HG02973 (cell line): Measurements from ENCODE around the gene AKR1A1.
"Not testable (repeated sequence)": the region's sequence is repeated elsewhere in the genome, so short reads cannot be mapped to it uniquely, and the experiment has no call there.

Source experiments
- ATAC-seq: cut with Tn5 transposase; IDR thresholded peaks from one replicate; pipeline ENCODE4 v1.9.1; 2021; ENCODE audit warnings: moderate library complexity; ENCODE audit not compliant: unreplicated experiment

The AKR1A1 gene

GRCh38 chr1:45523516-45523915, 27.1 kb upstream of the AKR1A1 start:
- ATAC-seq = not testable (repeated sequence)

- not testable (repeated sequence) for ATAC-seq
Measured at GRCh38 chr1:45523975-45524374, 26.7 kb upstream of the AKR1A1 start.

- no peak for ATAC-seq
Measured at GRCh38 chr1:45526135-45526644, 24.4 kb upstream of the AKR1A1 start.

GRCh38 chr1:45530632-45531135, 19.9 kb upstream of the AKR1A1 start:
- ATAC-seq = no peak

GRCh38 chr1:45531873-45532272, 18.8 kb upstream of the AKR1A1 start:
- no peak for ATAC-seq

- ATAC-seq = no peak
Measured at GRCh38 chr1:45535988-45536766, 14.4 kb upstream of the AKR1A1 start.

GRCh38 chr1:45536886-45537285, 13.7 kb upstream of the AKR1A1 start:
- ATAC-seq = no peak

GRCh38 chr1:45541193-45541592, 9.4 kb upstream of the AKR1A1 start:
- no peak for ATAC-seq

GRCh38 chr1:45542591-45542990, 8.0 kb upstream of the AKR1A1 start:
- ATAC-seq = no peak

GRCh38 chr1:45543581-45544417, 6.8 kb upstream of the AKR1A1 start:
- peak; percentile 35 for ATAC-seq

GRCh38 chr1:45544530-45544929, 6.1 kb upstream of the AKR1A1 start:
- ATAC-seq = no peak

GRCh38 chr1:45545019-45545493, 5.6 kb upstream of the AKR1A1 start:
- ATAC-seq = peak; percentile 68

- no peak for ATAC-seq
Measured at GRCh38 chr1:45545553-45546310, 4.9 kb upstream of the AKR1A1 start.

- no peak for ATAC-seq
Measured at GRCh38 chr1:45551684-45552083, 1.1 kb downstream of the AKR1A1 start.

- ATAC-seq = no peak
Measured at GRCh38 chr1:45552331-45552730, 1.7 kb downstream of the AKR1A1 start.

- ATAC-seq = no peak
Measured at GRCh38 chr1:45554198-45554597, 3.6 kb downstream of the AKR1A1 start.

- no peak for ATAC-seq
Measured at GRCh38 chr1:45557422-45557944, 6.9 kb downstream of the AKR1A1 start.

GRCh38 chr1:45563843-45564242, 13.2 kb downstream of the AKR1A1 start:
- no peak for ATAC-seq

- ATAC-seq = no peak
Measured at GRCh38 chr1:45566722-45567121, 16.1 kb downstream of the AKR1A1 start.

- ATAC-seq = no peak
Measured at GRCh38 chr1:45567911-45568310, 17.3 kb downstream of the AKR1A1 start.

GRCh38 chr1:45568421-45568820, 17.8 kb downstream of the AKR1A1 start:
- ATAC-seq = no peak
